ENCODE measurements around the gene APOL4.

DNA sequence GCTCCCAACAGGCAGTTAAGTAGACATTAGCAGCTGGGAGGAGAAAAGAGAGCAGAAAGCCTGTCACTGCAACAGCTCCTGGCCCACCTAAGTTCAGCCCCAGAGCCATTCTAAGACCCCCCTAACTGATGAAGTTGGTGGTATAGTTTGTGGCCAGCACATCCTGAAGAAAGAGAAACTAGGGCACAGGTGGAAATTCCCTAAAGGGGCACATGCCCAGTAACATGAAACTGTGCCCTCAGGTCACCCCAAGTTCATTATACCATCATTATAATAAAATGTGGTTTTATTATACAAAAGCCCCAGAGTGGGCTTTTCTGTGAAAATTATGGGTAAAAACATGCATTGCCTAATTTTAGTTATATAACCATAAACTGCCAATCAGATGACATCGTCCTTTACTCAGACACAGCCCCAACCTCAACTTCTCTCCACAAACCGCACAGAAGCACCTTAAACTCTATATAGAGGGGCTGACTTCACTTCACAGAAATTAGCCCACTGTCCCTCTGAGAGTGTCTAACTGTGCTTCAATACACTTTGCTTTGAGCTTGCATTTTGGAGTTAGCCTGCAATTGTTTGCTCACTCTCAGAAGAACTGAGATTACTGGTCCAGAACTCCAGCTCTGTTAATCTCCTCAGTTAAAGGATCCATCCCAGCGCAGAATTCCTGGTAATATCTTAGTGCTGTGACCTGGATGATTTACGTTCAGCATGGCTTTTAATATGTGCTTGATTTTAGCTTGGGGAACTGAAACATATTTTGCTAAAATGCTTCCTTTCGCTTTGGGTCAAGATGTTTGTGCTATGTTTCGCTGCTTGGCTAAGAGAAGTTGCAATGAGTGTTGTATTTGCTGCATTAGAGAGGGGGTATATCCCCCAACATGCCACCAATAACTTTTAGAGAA lies 39.2 kb downstream of the APOL4 start:
- TF ChIP-seq CTCF (IDR thresholded peaks at IDR 0.05) (no peak), POLR2A (IDR thresholded peaks at IDR 0.05) (no peak)

Measured in sigmoid colon (tissue), 3 donors.